Urinary bladder (tissue), 4 donors: ENCODE data around the gene PHF8. TPM values are rescaled to one million over a fixed set of nuclear protein-coding genes. Genes with fewer than 3 reads are reported as not detected.

ENCODE experiments used
- DNase-seq: peaks from one replicate; pipeline ENCODE4 v3.0.0-alpha.2; 2015; ENCODE audit errors: extremely low spot score
- H3K27ac ChIP-seq: one replicate; pipeline ENCODE4 v1.5.1; 2013; ENCODE audit warnings: low read depth, mild to moderate bottlenecking, moderate library complexity
- H3K36me3 ChIP-seq: one replicate; pipeline ENCODE4 v1.6.1; 2013; ENCODE audit warnings: mild to moderate bottlenecking, moderate library complexity; ENCODE audit not compliant: insufficient read depth
- H3K4me1 ChIP-seq: one replicate; pipeline ENCODE4 v1.6.1; 2013; ENCODE audit warnings: mild to moderate bottlenecking, moderate library complexity; ENCODE audit not compliant: insufficient read depth
- H3K4me3 ChIP-seq: one replicate; pipeline ENCODE4 v1.5.1; 2013; ENCODE audit warnings: low read depth, low read length
- WGBS: extraction: QIAGEN DNeasy Blood & Tissue Kit; methylation state at CpG from one replicate; pipeline ENCODE4 v1.1.7; 2013; 5-methylcytosine and 5-hydroxymethylcytosine counted together
- polyA plus RNA-seq: library from polyadenylated mRNA; stranded (reverse); fragments of 200-250 nt; gene quantifications from one replicate; pipeline ENCODE4 v1.2.3, GENCODE V29; 2013
- total RNA-seq: library from RNA; depleted of rRNA; stranded (reverse); fragments of >200 nt; gene quantifications from one replicate; pipeline ENCODE4 v1.2.3, GENCODE V29; 2014
- donor health status: healthy with polysubstance abuse.
- donor health status: healthy.

Gene PHF8
- total RNA-seq (20.1 TPM), polyA plus RNA-seq (11.8 TPM)

GRCh38 chrX:54044126-54044876 lies at the start of gene PHF8:
Gene PHF8 (minus strand): TSS chrX:54044473. CDS start chrX:54042728, 1,745 bp downstream.
- Histone ChIP-seq H3K4me1 (no peaks in the 10 kb centered on the region), H3K36me3 (no peaks in the 10 kb centered on the region), H3K4me3 (peak within 1 kb of the TSS; percentile 58), H3K27ac (peak within 1 kb of the TSS; percentile 90)
- peak; percentile 84 for DNase-seq
- under 1% methylated on average over 66 of the region's 66 CpGs for WGBS

GRCh38 chrX:54093571-54093970 lies 49.3 kb upstream of the PHF8 start:
- WGBS: 74% methylated on average over 2 of the region's 2 CpGs
- Histone ChIP-seq H3K36me3 (no peaks in the 10 kb centered on the region), H3K27ac (no peak overlapping the region), H3K4me3 (no peak overlapping the region), H3K4me1 (no peaks in the 10 kb centered on the region)
- DNase-seq: no peak

GRCh38 chrX:54093159-54093558 lies 48.9 kb upstream of the PHF8 start:
- no peaks in the 10 kb centered on the region for H3K4me1 ChIP-seq
- WGBS: 82% methylated on average over 1 of the region's 1 CpG
- no peaks in the 10 kb centered on the region for H3K36me3 ChIP-seq
- H3K27ac ChIP-seq: no peak overlapping the region
- no peak for DNase-seq
- H3K4me3 ChIP-seq: no peak overlapping the region

- no peak for DNase-seq
- Histone ChIP-seq H3K4me3 (no peak overlapping the region), H3K36me3 (no peaks in the 10 kb centered on the region), H3K4me1 (no peaks in the 10 kb centered on the region), H3K27ac (no peak overlapping the region)
- WGBS: 98% methylated on average over 2 of the region's 2 CpGs
Observed at GRCh38 chrX:54090880-54091279, 46.6 kb upstream of the PHF8 start.

- Histone ChIP-seq H3K27ac (no peak overlapping the region), H3K4me3 (no peak overlapping the region), H3K4me1 (no peaks in the 10 kb centered on the region), H3K36me3 (no peaks in the 10 kb centered on the region)
- no peak for DNase-seq
- 83% methylated on average over 2 of the region's 2 CpGs for WGBS
Observed at GRCh38 chrX:54089191-54089590, 44.9 kb upstream of the PHF8 start.

- Histone ChIP-seq H3K4me1 (no peaks in the 10 kb centered on the region), H3K36me3 (no peaks in the 10 kb centered on the region), H3K27ac (no peak overlapping the region), H3K4me3 (no peak overlapping the region)
- no peak for DNase-seq
- WGBS: 63% methylated on average over 4 of the region's 4 CpGs
Observed at GRCh38 chrX:54087661-54088060, 43.4 kb upstream of the PHF8 start.

- Histone ChIP-seq H3K36me3 (no peaks in the 10 kb centered on the region), H3K4me3 (no peak overlapping the region), H3K27ac (no peak overlapping the region), H3K4me1 (no peaks in the 10 kb centered on the region)
- no peak for DNase-seq
- WGBS: 91% methylated on average over 6 of the region's 6 CpGs
Observed at GRCh38 chrX:54085666-54086065, 41.4 kb upstream of the PHF8 start.

GRCh38 chrX:54076903-54077302 lies 32.6 kb upstream of the PHF8 start:
- no peak for DNase-seq
- WGBS: 95% methylated on average over 2 of the region's 2 CpGs
- Histone ChIP-seq H3K27ac (no peak overlapping the region), H3K4me3 (no peak overlapping the region), H3K36me3 (no peaks in the 10 kb centered on the region), H3K4me1 (no peaks in the 10 kb centered on the region)

GRCh38 chrX:54074826-54075225 lies 30.6 kb upstream of the PHF8 start:
- no peak for DNase-seq
- no peak overlapping the region for H3K27ac ChIP-seq
- no peaks in the 10 kb centered on the region for H3K36me3 ChIP-seq
- H3K4me1 ChIP-seq: no peaks in the 10 kb centered on the region
- 97% methylated on average over 6 of the region's 6 CpGs for WGBS
- no peak overlapping the region for H3K4me3 ChIP-seq

- 75% methylated on average over 2 of the region's 2 CpGs for WGBS
- no peaks in the 10 kb centered on the region for H3K4me1 ChIP-seq
- H3K27ac ChIP-seq: no peak overlapping the region
- H3K4me3 ChIP-seq: no peak overlapping the region
- H3K36me3 ChIP-seq: no peaks in the 10 kb centered on the region
- no peak for DNase-seq
Observed at GRCh38 chrX:54067766-54068165, 23.5 kb upstream of the PHF8 start.

GRCh38 chrX:54066841-54067240 lies 22.6 kb upstream of the PHF8 start:
- Histone ChIP-seq H3K27ac (no peak overlapping the region), H3K4me1 (no peaks in the 10 kb centered on the region), H3K36me3 (no peaks in the 10 kb centered on the region), H3K4me3 (no peak overlapping the region)
- DNase-seq: no peak

- DNase-seq: no peak
- WGBS: 88% methylated on average over 3 of the region's 3 CpGs
Observed at GRCh38 chrX:54064564-54064963, 20.3 kb upstream of the PHF8 start.

GRCh38 chrX:54063361-54063760 lies 19.1 kb upstream of the PHF8 start:
- Histone ChIP-seq H3K4me1 (no peaks in the 10 kb centered on the region), H3K27ac (no peak overlapping the region), H3K4me3 (no peak overlapping the region), H3K36me3 (no peaks in the 10 kb centered on the region)
- DNase-seq: no peak
- 93% methylated on average over 2 of the region's 2 CpGs for WGBS

More at GRCh38 chrX:54064564-54064963, 20.3 kb upstream of the PHF8 start:
- Histone ChIP-seq H3K4me1 (no peaks in the 10 kb centered on the region), H3K36me3 (no peaks in the 10 kb centered on the region), H3K27ac (no peak overlapping the region), H3K4me3 (no peak overlapping the region)

- Histone ChIP-seq H3K4me3 (no peak overlapping the region), H3K36me3 (no peaks in the 10 kb centered on the region), H3K4me1 (no peaks in the 10 kb centered on the region), H3K27ac (no peak overlapping the region)
- no peak for DNase-seq
- 56% methylated on average over 3 of the region's 3 CpGs for WGBS
Observed at GRCh38 chrX:54049801-54050200, 5.5 kb upstream of the PHF8 start.

- no peak for DNase-seq
- Histone ChIP-seq H3K36me3 (no peaks in the 10 kb centered on the region), H3K4me1 (no peaks in the 10 kb centered on the region), H3K27ac (no peak overlapping the region), H3K4me3 (no peak overlapping the region)
- 70% methylated on average over 1 of the region's 1 CpG for whole genome bisulfite sequencing
Observed at GRCh38 chrX:54048412-54048811, 4.1 kb upstream of the PHF8 start.
